ENCODE results near the gene TERF2IP. TPM values are rescaled to one million over a fixed set of nuclear protein-coding genes. Genes with fewer than 3 reads are reported as not detected.

Gene TERF2IP
- total and polyA plus RNA-seq, 2 of the 13 experiments (the other 11 are each of a cell fraction or from before 2014, with no cell fraction given): 26.4 to 50.2 TPM

DNA sequence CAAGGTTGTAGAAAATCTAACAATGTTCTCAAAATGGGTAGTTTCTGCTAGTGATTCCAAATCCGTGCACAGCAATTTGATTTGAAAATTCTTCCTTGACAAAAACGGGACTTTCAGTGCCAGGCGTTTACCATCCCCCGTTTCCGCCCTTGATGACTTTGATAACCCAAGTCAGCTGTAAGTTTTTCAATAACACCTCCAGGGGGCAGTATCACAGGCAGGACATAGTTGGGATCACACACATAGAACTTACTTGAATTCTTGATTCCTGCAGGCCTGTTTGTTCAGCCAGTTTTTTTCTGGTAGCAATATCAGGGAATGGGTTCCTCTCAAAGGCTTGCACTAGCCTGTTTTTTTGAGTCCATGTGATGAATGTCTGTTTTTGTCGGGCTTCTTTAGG lies 48.1 kb downstream of the TERF2IP start (continued):
- TF ChIP-seq, protein P1, sequence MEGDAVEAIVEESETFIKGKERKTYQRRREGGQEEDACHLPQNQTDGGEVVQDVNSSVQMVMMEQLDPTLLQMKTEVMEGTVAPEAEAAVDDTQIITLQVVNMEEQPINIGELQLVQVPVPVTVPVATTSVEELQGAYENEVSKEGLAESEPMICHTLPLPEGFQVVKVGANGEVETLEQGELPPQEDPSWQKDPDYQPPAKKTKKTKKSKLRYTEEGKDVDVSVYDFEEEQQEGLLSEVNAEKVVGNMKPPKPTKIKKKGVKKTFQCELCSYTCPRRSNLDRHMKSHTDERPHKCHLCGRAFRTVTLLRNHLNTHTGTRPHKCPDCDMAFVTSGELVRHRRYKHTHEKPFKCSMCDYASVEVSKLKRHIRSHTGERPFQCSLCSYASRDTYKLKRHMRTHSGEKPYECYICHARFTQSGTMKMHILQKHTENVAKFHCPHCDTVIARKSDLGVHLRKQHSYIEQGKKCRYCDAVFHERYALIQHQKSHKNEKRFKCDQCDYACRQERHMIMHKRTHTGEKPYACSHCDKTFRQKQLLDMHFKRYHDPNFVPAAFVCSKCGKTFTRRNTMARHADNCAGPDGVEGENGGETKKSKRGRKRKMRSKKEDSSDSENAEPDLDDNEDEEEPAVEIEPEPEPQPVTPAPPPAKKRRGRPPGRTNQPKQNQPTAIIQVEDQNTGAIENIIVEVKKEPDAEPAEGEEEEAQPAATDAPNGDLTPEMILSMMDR (CRISPR knock-in tag; IDR thresholded peaks at IDR 0.05): peak; percentile 36; the same call in 1 of the 2 replicates
- TF ChIP-seq ZBTB3 (CRISPR knock-in tag; IDR thresholded peaks at IDR 0.05; ENCODE audit: borderline replicate concordance, low read depth): no peak
- no peak for TF ChIP-seq ZNF891 (CRISPR knock-in tag; IDR thresholded peaks at IDR 0.05)
- TF ChIP-seq, protein P2, sequence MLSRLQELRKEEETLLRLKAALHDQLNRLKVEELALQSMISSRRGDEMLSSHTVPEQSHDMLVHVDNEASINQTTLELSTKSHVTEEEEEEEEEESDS (CRISPR knock-in tag; IDR thresholded peaks at IDR 0.05; ENCODE audit: borderline replicate concordance): no peak
- peak; percentile 32; the same call in 1 of the 2 replicates for TF ChIP-seq NR2F6 (IDR thresholded peaks at IDR 0.05)
- TF ChIP-seq NR2F6 (CRISPR knock-in tag; IDR thresholded peaks at IDR 0.05): 0 out of 2 replicates have a peak, but pooled peaks have one; percentile 10

DNA sequence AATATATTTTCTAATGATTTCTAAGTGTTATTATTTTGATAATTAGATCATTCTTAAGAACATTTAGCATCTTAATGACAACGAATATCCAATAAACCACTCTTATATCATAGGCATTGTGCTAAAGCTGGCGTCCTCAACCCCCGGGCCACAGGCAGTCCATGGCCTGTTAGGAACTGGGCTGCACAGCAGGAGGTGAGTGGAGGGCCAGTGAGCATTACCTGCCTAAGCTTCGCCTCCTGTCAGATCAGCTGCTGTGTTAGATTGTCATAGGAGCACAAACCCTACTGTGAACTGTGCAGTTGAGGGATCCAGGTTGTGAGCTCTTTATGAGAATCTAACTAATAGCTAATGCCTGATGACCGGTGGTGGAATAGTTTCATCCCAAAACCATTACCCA lies 50.0 kb downstream of the TERF2IP start:
- Histone ChIP-seq H3K36me3 (replicated peaks in 1 of 2; ENCODE audit: control insufficient read depth in 1 of 2, insufficient read depth in 2 of 2, low read length in 2 of 2) (no peaks in the 10 kb centered on the region), H4K20me1 (ENCODE audit: insufficient read depth, low read length) (no peaks in the 10 kb centered on the region), H3K4me3 (replicated peaks in 1 of 3; ENCODE audit: insufficient read depth in 1 of 3, low read depth in 2 of 3, low read length in 3 of 3) (no peak overlapping the region), H3K4me1 (ENCODE audit: insufficient read depth, low read length) (no peaks in the 10 kb centered on the region), H3K79me2 (ENCODE audit: insufficient read depth, low read length) (no peaks in the 10 kb centered on the region), H3K4me2 (ENCODE audit: low read depth, low read length) (no peak overlapping the region), H3K9ac (ENCODE audit: insufficient read depth, low read depth, low read length) (no peak overlapping the region), H2AFZ (ENCODE audit: low read length) (no peak overlapping the region), H3K9me3 (ENCODE audit: low read length) (no peaks in the 10 kb centered on the region), H3K27me3 (ENCODE audit: control insufficient read depth in 1 of 2, insufficient read depth in 2 of 2, low read length in 2 of 2) (no peaks in the 10 kb centered on the region), H3K27ac (ENCODE audit: extremely low read length, insufficient read depth, low read length) (no peak overlapping the region)
- DNase-seq (ENCODE audit: low spot score) (no peak), ATAC-seq (no peak), FAIRE-seq (no peak)
- TF ChIP-seq ZNF530 (CRISPR knock-in tag; IDR thresholded peaks at IDR 0.05; ENCODE audit: low read depth): no peak
- TF ChIP-seq ZNF501 (CRISPR knock-in tag; IDR thresholded peaks at IDR 0.05): no peak
- POLR2A ChIA-PET: no interaction called here
- intact Hi-C loops (cut with micrococcal nuclease; ENCODE audit: unreplicated experiment): no loop called here
- in situ Hi-C loops (cut with HindIII; ENCODE audit: extremely low pct_ligation_motif_present, low pct_unique_long_range_greater_than_20kb): no loop called here
- CTCF ChIA-PET (ENCODE audit: low intra/inter-chr PET ratio, low total read pairs): no interaction called here
- no TSS peak for BruUV-seq (replicated peaks)
- 34% methylated on average over 5 of the region's 5 CpGs for WGBS (ENCODE audit: low lambda C conversion rate)

Measured in HepG2 (cell line).